HEK293 (cell line): Measurements from ENCODE around the gene CD84.

Experiments used
- CTCF ChIA-PET: fragments of 350-600 bp; formaldehyde crosslinking; extraction: SDS; loops from one replicate; lab custom pipeline; 2021; ENCODE audit warnings: antibody characterized with exemption; lab: Yijun Ruan, JAX
- POLR2A ChIA-PET: fragments of 300-600 bp; formaldehyde crosslinking; extraction: SDS; loops from one replicate; lab custom pipeline; 2020; ENCODE audit warnings: antibody characterized with exemption, inconsistent platforms; lab: Yijun Ruan, JAX
- H3K27ac ChIP-seq: fragments of 200-500 bp; sonication (Bioruptor generic); 2 replicates; pipeline ENCODE4 v1.5.1; 2014; ENCODE audit warnings: low read depth, low read length, control low read depth, inconsistent platforms; ENCODE audit errors: extremely low read depth
- H3K36me3 ChIP-seq, 2 experiments: fragments of 200-500 bp in 1 of 2; sonication (Bioruptor generic) in 1 of 2; 1 replicate in 1 of 2; 2 replicates in 1 of 2; pipeline ENCODE4 v1.5.1; 2014 to 2017; ENCODE audit warnings: inconsistent platforms in 2 of 2, low read length in 2 of 2; ENCODE audit not compliant: control insufficient read depth in 2 of 2, insufficient read depth in 1 of 2
- H3K4me1 ChIP-seq: fragments of 200-500 bp; sonication (Bioruptor generic); 2 replicates; pipeline ENCODE4 v1.5.1; 2014; ENCODE audit warnings: mild to moderate bottlenecking, low read length, inconsistent platforms; ENCODE audit not compliant: control insufficient read depth, insufficient read depth
- H3K4me3 ChIP-seq: 2 replicates; pipeline ENCODE4 v1.5.1; 2011; ENCODE audit warnings: low read depth, mild to moderate bottlenecking, control low read depth, low read length, moderate library complexity
- H3K9me3 ChIP-seq: fragments of 200-500 bp; sonication (Bioruptor generic); 2 replicates; pipeline ENCODE4 v1.5.1; 2014; ENCODE audit warnings: low read depth, low read length, inconsistent platforms; ENCODE audit not compliant: control insufficient read depth, insufficient read depth
- SCRT2 ChIP-seq: fragments of 450-650 bp; formaldehyde crosslinking; IDR thresholded peaks from 2 replicates; pipeline ENCODE4 v1.5.1; 2016; ENCODE audit warnings: missing biosample characterization, missing genetic modification characterization
- SP3 ChIP-seq: fragments of 450-650 bp; formaldehyde crosslinking; IDR thresholded peaks from 2 replicates; pipeline ENCODE4 v1.5.1; 2016; ENCODE audit warnings: missing biosample characterization, missing genetic modification characterization
- YY2 ChIP-seq: fragments of 450-650 bp; formaldehyde crosslinking; IDR thresholded peaks from 2 replicates; pipeline ENCODE4 v1.5.1; 2016; ENCODE audit warnings: missing biosample characterization, missing genetic modification characterization
- ZBTB21 ChIP-seq: fragments of 450-650 bp; formaldehyde crosslinking; IDR thresholded peaks from 2 replicates; pipeline ENCODE4 v1.5.1; 2017; ENCODE audit warnings: missing biosample characterization, missing genetic modification characterization
- ZBTB49 ChIP-seq: fragments of 450-650 bp; formaldehyde crosslinking; IDR thresholded peaks from 2 replicates; pipeline ENCODE4 v1.5.1; 2016; ENCODE audit warnings: missing biosample characterization, missing genetic modification characterization, low read depth
- ZFP3 ChIP-seq: fragments of 450-650 bp; formaldehyde crosslinking; IDR thresholded peaks from 2 replicates; pipeline ENCODE4 v1.5.1; 2016; ENCODE audit warnings: low read depth, missing biosample characterization, missing genetic modification characterization
- ZNF10 ChIP-seq: fragments of 450-650 bp; formaldehyde crosslinking; IDR thresholded peaks from 2 replicates; pipeline ENCODE4 v1.5.1; 2017; ENCODE audit warnings: missing biosample characterization, missing genetic modification characterization
- ZNF114 ChIP-seq: fragments of 450-650 bp; formaldehyde crosslinking; IDR thresholded peaks from 2 replicates; pipeline ENCODE4 v1.5.0; 2017; ENCODE audit warnings: missing biosample characterization, missing genetic modification characterization
- ZNF16 ChIP-seq: fragments of 450-650 bp; formaldehyde crosslinking; IDR thresholded peaks from 2 replicates; pipeline ENCODE4 v1.5.1; 2016; ENCODE audit warnings: low read depth, missing biosample characterization, missing genetic modification characterization
- ZNF248 ChIP-seq: fragments of 450-650 bp; formaldehyde crosslinking; IDR thresholded peaks from 2 replicates; pipeline ENCODE4 v1.5.1; 2017; ENCODE audit warnings: missing biosample characterization, missing genetic modification characterization
- ZNF37A ChIP-seq: fragments of 450-650 bp; IDR thresholded peaks from 2 replicates; pipeline ENCODE4 v1.5.1; 2018; ENCODE audit warnings: missing biosample characterization, missing genetic modification characterization
- ZNF433 ChIP-seq: fragments of 450-650 bp; formaldehyde crosslinking; IDR thresholded peaks from 2 replicates; pipeline ENCODE4 v1.5.1; 2016; ENCODE audit warnings: missing biosample characterization, missing genetic modification characterization, low read depth
- ZNF530 ChIP-seq: fragments of 450-650 bp; formaldehyde crosslinking; IDR thresholded peaks from 2 replicates; pipeline ENCODE4 v1.5.1; 2016; ENCODE audit warnings: low read depth, missing biosample characterization, missing genetic modification characterization
- ZNF549 ChIP-seq: fragments of 450-650 bp; IDR thresholded peaks from 2 replicates; pipeline ENCODE4 v1.5.1; 2018; ENCODE audit warnings: missing biosample characterization, missing genetic modification characterization, mild to moderate bottlenecking, inconsistent platforms, moderate library complexity
- ZNF555 ChIP-seq: fragments of 450-650 bp; formaldehyde crosslinking; conservative IDR thresholded peaks from 2 replicates; pipeline ENCODE4 v1.5.1; 2017; ENCODE audit warnings: missing biosample characterization, mild to moderate bottlenecking, missing genetic modification characterization, inconsistent platforms
- ZNF571 ChIP-seq: fragments of 450-650 bp; formaldehyde crosslinking; IDR thresholded peaks from 2 replicates; pipeline ENCODE4 v1.5.0; 2017; ENCODE audit warnings: missing biosample characterization, missing genetic modification characterization
- ZNF645 ChIP-seq: fragments of 450-650 bp; formaldehyde crosslinking; IDR thresholded peaks from 2 replicates; pipeline ENCODE4; 2016; ENCODE audit warnings: missing biosample characterization, missing genetic modification characterization
- ZNF660 ChIP-seq: fragments of 450-650 bp; IDR thresholded peaks from 2 replicates; pipeline ENCODE4 v1.5.1; 2018; ENCODE audit warnings: missing biosample characterization, mild to moderate bottlenecking, missing genetic modification characterization
- ZNF677 ChIP-seq: fragments of 450-650 bp; IDR thresholded peaks from 2 replicates; pipeline ENCODE4 v1.5.0; 2018; ENCODE audit warnings: missing biosample characterization, mild to moderate bottlenecking, missing genetic modification characterization, moderate library complexity
- ZNF701 ChIP-seq: fragments of 450-650 bp; formaldehyde crosslinking; IDR thresholded peaks from 2 replicates; pipeline ENCODE4 v1.5.1; 2016; ENCODE audit warnings: missing biosample characterization, missing genetic modification characterization
- ZNF777 ChIP-seq: fragments of 450-650 bp; formaldehyde crosslinking; IDR thresholded peaks from 2 replicates; pipeline ENCODE4 v1.5.1; 2017; ENCODE audit warnings: missing biosample characterization, missing genetic modification characterization, borderline replicate concordance
- TF ChIP-seq, protein P1 (sequence below): fragments of 450-650 bp; formaldehyde crosslinking; IDR thresholded peaks from 2 replicates; pipeline ENCODE4 v1.5.1; 2016; ENCODE audit warnings: missing biosample characterization, missing genetic modification characterization
- TF ChIP-seq, protein P2 (sequence below): fragments of 450-650 bp; IDR thresholded peaks from 2 replicates; pipeline ENCODE4 v1.5.1; 2018; ENCODE audit warnings: missing biosample characterization, mild to moderate bottlenecking, missing genetic modification characterization
- TF ChIP-seq, protein P3 (sequence below): fragments of 450-650 bp; formaldehyde crosslinking; IDR thresholded peaks from 2 replicates; pipeline ENCODE4 v1.5.1; 2016; ENCODE audit warnings: missing biosample characterization, missing genetic modification characterization, borderline replicate concordance

The CD84 gene

DNA sequence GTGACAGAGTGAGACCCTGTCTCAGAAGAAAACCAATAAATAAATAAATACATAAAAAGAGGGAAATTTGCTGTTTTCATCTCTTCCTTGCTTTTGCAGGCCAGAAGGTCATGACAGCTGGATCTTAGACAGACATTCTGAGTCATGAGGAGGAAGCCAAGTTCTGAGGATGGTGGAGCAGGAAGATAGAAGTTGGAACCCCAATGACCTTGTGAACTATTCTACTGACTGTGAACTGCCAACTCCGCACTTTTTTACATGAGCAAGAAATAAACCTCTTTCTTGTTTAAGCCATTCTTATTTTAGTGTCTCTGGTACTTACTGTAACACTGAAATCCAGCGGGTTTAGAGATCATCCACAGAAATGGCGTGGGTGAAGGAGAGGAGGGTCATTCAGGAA is 8.5 kb downstream of the CD84 start:
- CTCF ChIA-PET: no interaction called here
- no peak overlapping the region for H3K4me3 ChIP-seq
- TF ChIP-seq ZNF10 (tag by site-specific recombination): no peak
- TF ChIP-seq ZNF248 (tag by site-specific recombination): no peak
- TF ChIP-seq ZNF571: no peak
- TF ChIP-seq, protein P1, sequence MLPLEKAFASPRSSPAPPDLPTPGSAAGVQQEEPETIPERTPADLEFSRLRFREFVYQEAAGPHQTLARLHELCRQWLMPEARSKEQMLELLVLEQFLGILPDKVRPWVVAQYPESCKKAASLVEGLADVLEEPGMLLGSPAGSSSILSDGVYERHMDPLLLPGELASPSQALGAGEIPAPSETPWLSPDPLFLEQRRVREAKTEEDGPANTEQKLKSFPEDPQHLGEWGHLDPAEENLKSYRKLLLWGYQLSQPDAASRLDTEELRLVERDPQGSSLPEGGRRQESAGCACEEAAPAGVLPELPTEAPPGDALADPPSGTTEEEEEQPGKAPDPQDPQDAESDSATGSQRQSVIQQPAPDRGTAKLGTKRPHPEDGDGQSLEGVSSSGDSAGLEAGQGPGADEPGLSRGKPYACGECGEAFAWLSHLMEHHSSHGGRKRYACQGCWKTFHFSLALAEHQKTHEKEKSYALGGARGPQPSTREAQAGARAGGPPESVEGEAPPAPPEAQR: no peak
- TF ChIP-seq ZNF16 (tag by site-specific recombination): no peak
- no peak for TF ChIP-seq ZNF433
- no peak for TF ChIP-seq ZNF701
- TF ChIP-seq ZNF555: no peak
- TF ChIP-seq YY2 (tag by site-specific recombination): no peak
- no peak for TF ChIP-seq ZNF677 (tag by site-specific recombination)
- TF ChIP-seq ZBTB49 (tag by site-specific recombination): no peak
- no peak for TF ChIP-seq ZNF660 (tag by site-specific recombination)
- TF ChIP-seq, protein P2, sequence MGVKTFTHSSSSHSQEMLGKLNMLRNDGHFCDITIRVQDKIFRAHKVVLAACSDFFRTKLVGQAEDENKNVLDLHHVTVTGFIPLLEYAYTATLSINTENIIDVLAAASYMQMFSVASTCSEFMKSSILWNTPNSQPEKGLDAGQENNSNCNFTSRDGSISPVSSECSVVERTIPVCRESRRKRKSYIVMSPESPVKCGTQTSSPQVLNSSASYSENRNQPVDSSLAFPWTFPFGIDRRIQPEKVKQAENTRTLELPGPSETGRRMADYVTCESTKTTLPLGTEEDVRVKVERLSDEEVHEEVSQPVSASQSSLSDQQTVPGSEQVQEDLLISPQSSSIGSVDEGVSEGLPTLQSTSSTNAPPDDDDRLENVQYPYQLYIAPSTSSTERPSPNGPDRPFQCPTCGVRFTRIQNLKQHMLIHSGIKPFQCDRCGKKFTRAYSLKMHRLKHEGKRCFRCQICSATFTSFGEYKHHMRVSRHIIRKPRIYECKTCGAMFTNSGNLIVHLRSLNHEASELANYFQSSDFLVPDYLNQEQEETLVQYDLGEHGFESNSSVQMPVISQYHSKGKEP: no peak
- TF ChIP-seq, protein P3, sequence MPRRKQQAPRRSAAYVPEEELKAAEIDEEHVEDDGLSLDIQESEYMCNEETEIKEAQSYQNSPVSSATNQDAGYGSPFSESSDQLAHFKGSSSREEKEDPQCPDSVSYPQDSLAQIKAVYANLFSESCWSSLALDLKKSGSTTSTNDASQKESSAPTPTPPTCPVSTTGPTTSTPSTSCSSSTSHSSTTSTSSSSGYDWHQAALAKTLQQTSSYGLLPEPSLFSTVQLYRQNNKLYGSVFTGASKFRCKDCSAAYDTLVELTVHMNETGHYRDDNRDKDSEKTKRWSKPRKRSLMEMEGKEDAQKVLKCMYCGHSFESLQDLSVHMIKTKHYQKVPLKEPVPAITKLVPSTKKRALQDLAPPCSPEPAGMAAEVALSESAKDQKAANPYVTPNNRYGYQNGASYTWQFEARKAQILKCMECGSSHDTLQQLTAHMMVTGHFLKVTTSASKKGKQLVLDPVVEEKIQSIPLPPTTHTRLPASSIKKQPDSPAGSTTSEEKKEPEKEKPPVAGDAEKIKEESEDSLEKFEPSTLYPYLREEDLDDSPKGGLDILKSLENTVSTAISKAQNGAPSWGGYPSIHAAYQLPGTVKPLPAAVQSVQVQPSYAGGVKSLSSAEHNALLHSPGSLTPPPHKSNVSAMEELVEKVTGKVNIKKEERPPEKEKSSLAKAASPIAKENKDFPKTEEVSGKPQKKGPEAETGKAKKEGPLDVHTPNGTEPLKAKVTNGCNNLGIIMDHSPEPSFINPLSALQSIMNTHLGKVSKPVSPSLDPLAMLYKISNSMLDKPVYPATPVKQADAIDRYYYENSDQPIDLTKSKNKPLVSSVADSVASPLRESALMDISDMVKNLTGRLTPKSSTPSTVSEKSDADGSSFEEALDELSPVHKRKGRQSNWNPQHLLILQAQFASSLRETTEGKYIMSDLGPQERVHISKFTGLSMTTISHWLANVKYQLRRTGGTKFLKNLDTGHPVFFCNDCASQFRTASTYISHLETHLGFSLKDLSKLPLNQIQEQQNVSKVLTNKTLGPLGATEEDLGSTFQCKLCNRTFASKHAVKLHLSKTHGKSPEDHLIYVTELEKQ (tag by site-specific recombination): no peak
- POLR2A ChIA-PET: no interaction called here
- H3K36me3 ChIP-seq: no peaks in the 10 kb centered on the region
- H3K9me3 ChIP-seq: no peaks in the 10 kb centered on the region
- no peaks in the 10 kb centered on the region for H3K4me1 ChIP-seq
- H3K27ac ChIP-seq: no peak overlapping the region

- POLR2A ChIA-PET: no interaction called here
- H3K36me3 ChIP-seq: no peaks in the 10 kb centered on the region
- H3K27ac ChIP-seq: no peak overlapping the region
- H3K4me3 ChIP-seq: no peak overlapping the region
- H3K4me1 ChIP-seq: no peaks in the 10 kb centered on the region
- CTCF ChIA-PET: no interaction called here
- no peaks in the 10 kb centered on the region for H3K9me3 ChIP-seq
- TF ChIP-seq ZBTB49 (tag by site-specific recombination) (no peak), ZNF777 (tag by site-specific recombination) (no peak), ZFP3 (no peak), ZNF114 (tag by site-specific recombination) (no peak), ZNF549 (tag by site-specific recombination) (no peak), SCRT2 (tag by site-specific recombination) (no peak), SP3 (tag by site-specific recombination) (no peak), ZNF530 (no peak), ZNF37A (tag by site-specific recombination) (no peak), ZNF645 (tag by site-specific recombination) (no peak), ZBTB21 (tag by site-specific recombination) (no peak)
Observed at GRCh38 chr1:160569806-160570205, 9.5 kb downstream of the CD84 start.
